A549 (cell line): ENCODE data around the gene PRR29. TPM values are rescaled to one million over a fixed set of nuclear protein-coding genes. Genes with fewer than 3 reads are reported as not detected.
A peak's percentile ranks its signal among the peaks of the same experiment; 100 is the strongest.

ENCODE experiments used
- ATAC-seq, 2 experiments: fragments of 200-7000 bp in 1 of 2; fragments of >200 bp in 1 of 2; cut with Nextera tagmentation in 1 of 2; cut with Tn5 transposase in 1 of 2; 3 replicates each; pipeline versions ENCODE4 v1.8.0 to v1.9.1; 2018 to 2020; ENCODE audit warnings: mild to moderate bottlenecking in 1 of 2, moderate library complexity in 1 of 2
- CTCF ChIA-PET: fragments of 300-600 bp; sonication (Branson Sonifier 250); formaldehyde crosslinking; extraction: SDS; loops from one replicate; lab custom pipeline; 2021; ENCODE audit warnings: antibody characterized with exemption, inconsistent platforms; lab: Yijun Ruan, JAX
- POLR2A ChIA-PET: fragments of 350-600 bp; formaldehyde crosslinking; extraction: SDS; loops from one replicate; lab custom pipeline; 2021; ENCODE audit warnings: antibody characterized with exemption, inconsistent platforms; lab: Yijun Ruan, JAX
- DNase-seq, 2 experiments: peaks; one replicate each; pipeline versions ENCODE4 v3.0.0 to v3.0.0-alpha.2; 2011 to 2016; ENCODE audit warnings: low read depth in 1 of 2, low spot score in 1 of 2
- FAIRE-seq: peaks from 2 replicates; lab custom pipeline; 2011; peaks lifted over from hg19 to GRCh38; lab: Jason Lieb, UNC
- H3K27ac ChIP-seq, 2 experiments: fragments of >200 bp; sonication (Bioruptor Twin); formaldehyde crosslinking; 3 replicates each; pipeline ENCODE4 v1.5.1; 2016 to 2017
- H3K4me1 ChIP-seq: fragments of >200 bp; sonication (Bioruptor Twin); formaldehyde crosslinking; 3 replicates; pipeline ENCODE4 v1.6.1; 2016
- H3K4me2 ChIP-seq: fragments of >200 bp; sonication (Bioruptor Twin); formaldehyde crosslinking; 3 replicates; pipeline ENCODE4 v1.6.1; 2016
- H3K4me3 ChIP-seq: fragments of >200 bp; sonication (Bioruptor Twin); formaldehyde crosslinking; 3 replicates; pipeline ENCODE4 v1.5.1; 2016
- H3K9me3 ChIP-seq: fragments of >200 bp; sonication (Bioruptor Twin); formaldehyde crosslinking; 3 replicates; pipeline ENCODE4 v1.6.1; 2016
- ATOH8 ChIP-seq: fragments of 250-450 bp; sonication (Bioruptor Pico); IDR thresholded peaks from 2 replicates; pipeline ENCODE4 v1.5.0; 2020; ENCODE audit warnings: low read depth, mild to moderate bottlenecking, moderate library complexity
- BCL3 ChIP-seq: fragments of >200 bp; sonication (Bioruptor Twin); formaldehyde crosslinking; IDR thresholded peaks from 3 replicates; pipeline ENCODE4 v1.6.1; 2016
- CBX2 ChIP-seq: fragments of 200-600 bp; sonication (generic); IDR thresholded peaks from 2 replicates; pipeline ENCODE4 v1.6.1; 2016; ENCODE audit warnings: low read depth, mild to moderate bottlenecking, borderline replicate concordance
- CHD2 ChIP-seq: fragments of 150-350 bp; IDR thresholded peaks from 2 replicates; pipeline ENCODE4 v1.6.1; 2014; ENCODE audit warnings: low read length; ENCODE audit not compliant: partially characterized antibody
- CHD4 ChIP-seq: fragments of 200-600 bp; sonication (generic); IDR thresholded peaks from 2 replicates; pipeline ENCODE4 v1.6.1; 2016; ENCODE audit warnings: antibody characterized with exemption, mild to moderate bottlenecking, borderline replicate concordance
- CTCF ChIP-seq: fragments of >200 bp; sonication (Bioruptor Twin); formaldehyde crosslinking; IDR thresholded peaks from 3 replicates; pipeline ENCODE4 v1.5.1; 2016
- EHMT2 ChIP-seq: fragments of 200-600 bp; sonication (generic); IDR thresholded peaks from 2 replicates; pipeline ENCODE4 v1.6.1; 2016; ENCODE audit warnings: antibody characterized with exemption, low read depth, mild to moderate bottlenecking, moderate library complexity
- EP300 ChIP-seq, 2 experiments: fragments of >200 bp; sonication (Bioruptor Twin); formaldehyde crosslinking; IDR thresholded peaks; 2 replicates in 1 of 2; 3 replicates in 1 of 2; pipeline ENCODE4 v1.6.1; 2016 to 2017
- FOSL2 ChIP-seq, 2 experiments: fragments of 450-650 bp in 1 of 2; fragments of >200 bp in 1 of 2; sonication (Bioruptor Twin) in 1 of 2; formaldehyde crosslinking; IDR thresholded peaks; 2 replicates each; pipeline versions ENCODE4 v1.5.0 to v1.6.1; 2016 to 2020; ENCODE audit warnings: mild to moderate bottlenecking in 1 of 2, moderate library complexity in 1 of 2
- FOXS1 ChIP-seq: fragments of 250-450 bp; sonication (Bioruptor Pico); IDR thresholded peaks from 2 replicates; pipeline ENCODE4 v1.5.0; 2020; ENCODE audit warnings: mild to moderate bottlenecking, moderate library complexity
- HEYL ChIP-seq: fragments of 250-450 bp; sonication (Bioruptor Pico); IDR thresholded peaks from 2 replicates; pipeline ENCODE4 v1.8.0; 2021; ENCODE audit warnings: mild to moderate bottlenecking, moderate library complexity
- JUNB ChIP-seq: fragments of >200 bp; sonication (Bioruptor Twin); formaldehyde crosslinking; IDR thresholded peaks from 2 replicates; pipeline ENCODE4 v1.6.1; 2016
- KDM1A ChIP-seq: fragments of 200-600 bp; sonication (generic); IDR thresholded peaks from 2 replicates; pipeline ENCODE4 v1.6.1; 2016; ENCODE audit warnings: low read depth, mild to moderate bottlenecking
- MAFK ChIP-seq: fragments of 450-650 bp; IDR thresholded peaks from 2 replicates; pipeline ENCODE4 v1.6.1; 2014; ENCODE audit not compliant: partially characterized antibody
- MAZ ChIP-seq: fragments of 150-350 bp; IDR thresholded peaks from 2 replicates; pipeline ENCODE4 v1.6.1; 2014; ENCODE audit warnings: antibody characterized with exemption, low read depth, low read length, borderline replicate concordance
- RARB ChIP-seq: fragments of 250-450 bp; sonication (Bioruptor Pico); IDR thresholded peaks from 2 replicates; pipeline ENCODE4 v1.8.0; 2021; ENCODE audit warnings: mild to moderate bottlenecking, moderate library complexity
- RCOR1 ChIP-seq: fragments of 150-350 bp; IDR thresholded peaks from 2 replicates; pipeline ENCODE4 v1.6.1; 2014; ENCODE audit warnings: antibody characterized with exemption, low read length, low read depth
- RFX5 ChIP-seq: fragments of 450-650 bp; IDR thresholded peaks from 2 replicates; pipeline ENCODE4 v1.7.1; 2014; ENCODE audit warnings: antibody characterized with exemption, mild to moderate bottlenecking, moderate library complexity
- SREBF2 ChIP-seq: fragments of 450-650 bp; IDR thresholded peaks from 2 replicates; pipeline ENCODE4 v1.6.1; 2014; ENCODE audit warnings: mild to moderate bottlenecking, moderate library complexity
- ZSCAN20 ChIP-seq: fragments of 250-450 bp; sonication (Bioruptor Pico); IDR thresholded peaks from 2 replicates; pipeline ENCODE4 v1.8.0; 2022; ENCODE audit warnings: mild to moderate bottlenecking, moderate library complexity
- WGBS: methylation state at CpG from one replicate; pipeline ENCODE4 v1.1.6; 2017; ENCODE audit errors: missing lambda C conversion rate; 5-methylcytosine and 5-hydroxymethylcytosine counted together
- polyA plus RNA-seq, 4 experiments: library from polyadenylated mRNA; depleted of rRNA in 3 of 4; stranded (reverse); fragments of >200 nt; fragmentation: RNase III in 1 of 4; extraction: RNeasy Plus Mini Kit Qiagen cat#74134 plus additional on column Dnase treatment in 1 of 4; gene quantifications; 2 replicates in 3 of 4; 3 replicates in 1 of 4; pipeline ENCODE4 v1.2.3, GENCODE V29; 2011 to 2017
- TF ChIP-seq, protein P1 (sequence below): IDR thresholded peaks from 2 replicates; pipeline ENCODE4 v1.6.1; 2012; ENCODE audit warnings: low read depth, borderline replicate concordance
- TF ChIP-seq, protein P2 (sequence below): IDR thresholded peaks from 2 replicates; pipeline ENCODE4 v1.6.1; 2012
- TF ChIP-seq, protein P3 (sequence below): fragments of >200 bp; sonication (Bioruptor Twin); formaldehyde crosslinking; IDR thresholded peaks from 2 replicates; pipeline ENCODE4 v1.6.1; 2016

Gene PRR29
- polyA plus RNA-seq, 2 of the 4 experiments (the other 2 are of a cell fraction), result 0.44 to 0.67 TPM

DNA sequence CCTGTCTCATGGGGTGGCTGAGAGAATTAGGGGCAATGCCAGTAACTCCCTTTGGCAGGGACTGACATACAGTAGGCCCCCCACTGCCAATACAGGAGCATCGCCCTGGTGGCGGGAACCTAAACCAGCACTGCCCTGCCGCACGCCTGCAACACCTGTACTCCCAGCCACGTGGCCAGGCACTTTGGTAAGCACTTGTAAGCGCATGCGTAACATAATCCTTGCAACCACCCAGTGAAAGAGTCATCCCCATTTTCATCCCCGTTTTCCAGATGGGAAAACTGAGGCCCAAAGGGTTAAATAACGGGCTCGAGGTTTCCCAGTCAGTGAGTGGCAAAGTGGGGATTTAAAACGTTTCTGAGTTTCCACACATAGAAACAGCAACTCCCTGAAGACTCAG, 42.9 kb upstream of the PRR29 start:
- ATAC-seq (no peak), FAIRE-seq (no peak), DNase-seq (no peak)
- WGBS, result 65% methylated on average over 11 of the region's 11 CpGs
- H3K4me3 ChIP-seq, result no peak overlapping the region
- POLR2A ChIA-PET, result no interaction called here
- H3K9me3 ChIP-seq, result no peaks in the 10 kb centered on the region
- no peak overlapping the region for H3K4me2 ChIP-seq
- CTCF ChIA-PET, result interaction anchor here (1.0 to 10.0 kb wide), 11 partner anchors 9 to 178 kb away, joined by 3 to 105 read pairs (median 9); partner anchors contain the start of genes CD79B and GH1
- H3K27ac ChIP-seq, result no peak overlapping the region
- H3K4me1 ChIP-seq, result no peaks in the 10 kb centered on the region
- TF ChIP-seq SREBF2 (no peak), KDM1A (peak; percentile 85; the same call in 1 of the 2 replicates)

GRCh38 chr17:63955791-63956190, 42.4 kb upstream of the PRR29 start:
- FAIRE-seq, result no peak
- no peaks in the 10 kb centered on the region for H3K9me3 ChIP-seq
- no peak for TF ChIP-seq CBX2
- no peak for TF ChIP-seq MAZ
- TF ChIP-seq FOSL2 (IDR thresholded peaks at IDR 0.05), result no peak
- no peak for TF ChIP-seq FOSL2 (CRISPR knock-in tag; IDR thresholded peaks at IDR 0.05)
- no peak for TF ChIP-seq CTCF
- TF ChIP-seq ATOH8, result no peak
- no peak for TF ChIP-seq HEYL (CRISPR knock-in tag)
- TF ChIP-seq CHD4, result no peak
- H3K4me3 ChIP-seq, result no peak overlapping the region
- WGBS, result 85% methylated on average over 4 of the region's 4 CpGs
- ChIA-PET CTCF (interaction anchor here (0.9 to 10.0 kb wide), 12 partner anchors 9 to 178 kb away, joined by 3 to 105 read pairs (median 8); partner anchors contain the start of genes CD79B and GH1), POLR2A (no interaction called here)
- no peak for ATAC-seq
- H3K27ac ChIP-seq, result no peak overlapping the region
- peaks cover under 1% of the 10 kb centered on the region; the same call in 1 of the 3 replicates for H3K4me1 ChIP-seq
- no peak for DNase-seq
- H3K4me2 ChIP-seq, result no peak overlapping the region

- DNase-seq (no peak), ATAC-seq (no peak), FAIRE-seq (no peak)
- Histone ChIP-seq H3K4me2 (no peak overlapping the region), H3K27ac (no peak overlapping the region), H3K4me1 (peaks cover 6% of the 10 kb centered on the region; the same call in 2 of the 3 replicates), H3K4me3 (no peak overlapping the region), H3K9me3 (no peaks in the 10 kb centered on the region)
- WGBS, result 88% methylated on average over 5 of the region's 5 CpGs
- ChIA-PET CTCF (interaction anchor here (0.9 to 10.0 kb wide), 13 partner anchors 10 to 177 kb away, joined by 3 to 105 read pairs (median 9); partner anchors contain the start of genes CD79B and GH1), POLR2A (no interaction called here)
- TF ChIP-seq, protein P1, sequence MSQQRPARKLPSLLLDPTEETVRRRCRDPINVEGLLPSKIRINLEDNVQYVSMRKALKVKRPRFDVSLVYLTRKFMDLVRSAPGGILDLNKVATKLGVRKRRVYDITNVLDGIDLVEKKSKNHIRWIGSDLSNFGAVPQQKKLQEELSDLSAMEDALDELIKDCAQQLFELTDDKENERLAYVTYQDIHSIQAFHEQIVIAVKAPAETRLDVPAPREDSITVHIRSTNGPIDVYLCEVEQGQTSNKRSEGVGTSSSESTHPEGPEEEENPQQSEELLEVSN, result no peak
- no peak for TF ChIP-seq MAZ
- TF ChIP-seq FOXS1 (CRISPR knock-in tag), result no peak
- TF ChIP-seq RCOR1, result no peak
- TF ChIP-seq, protein P2, sequence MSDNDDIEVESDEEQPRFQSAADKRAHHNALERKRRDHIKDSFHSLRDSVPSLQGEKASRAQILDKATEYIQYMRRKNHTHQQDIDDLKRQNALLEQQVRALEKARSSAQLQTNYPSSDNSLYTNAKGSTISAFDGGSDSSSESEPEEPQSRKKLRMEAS, result no peak
- TF ChIP-seq ZSCAN20 (CRISPR knock-in tag), result no peak
- TF ChIP-seq RFX5, result no peak
- TF ChIP-seq EHMT2, result no peak
- no peak for TF ChIP-seq CHD2
- no peak for TF ChIP-seq JUNB
- TF ChIP-seq CBX2, result no peak
- TF ChIP-seq FOSL2 (IDR thresholded peaks at IDR 0.05), result no peak
- TF ChIP-seq FOSL2 (CRISPR knock-in tag; IDR thresholded peaks at IDR 0.05), result no peak
- no peak for TF ChIP-seq RARB (CRISPR knock-in tag)
- no peak for TF ChIP-seq BCL3
- no peak for TF ChIP-seq MAFK
- TF ChIP-seq CTCF, result no peak
- TF ChIP-seq CHD4, result no peak
- no peak for TF ChIP-seq EP300 (IDR thresholded peaks at IDR 0.05)
- TF ChIP-seq, protein P3, sequence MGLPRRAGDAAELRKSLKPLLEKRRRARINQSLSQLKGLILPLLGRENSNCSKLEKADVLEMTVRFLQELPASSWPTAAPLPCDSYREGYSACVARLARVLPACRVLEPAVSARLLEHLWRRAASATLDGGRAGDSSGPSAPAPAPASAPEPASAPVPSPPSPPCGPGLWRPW, result no peak
These were observed 41.7 kb upstream of the PRR29 start for GRCh38 chr17:63956296-63956920.
